HepG2 (cell line): Measurements from ENCODE around the gene SLC25A22. TPM values are rescaled to one million over a fixed set of nuclear protein-coding genes. Genes with fewer than 3 reads are reported as not detected.

Experiments used
- ARID4A ChIP-seq: sonication (generic); formaldehyde crosslinking; IDR thresholded peaks from 2 replicates; pipeline ENCODE4 v1.5.0; 2020; ENCODE audit warnings: mild to moderate bottlenecking, missing genetic modification reagents, borderline replicate concordance
- HNRNPLL ChIP-seq: fragments of 200-400 bp; formaldehyde crosslinking; IDR thresholded peaks from 2 replicates; pipeline ENCODE4 v1.6.1; 2017; ENCODE audit warnings: mild to moderate bottlenecking, low read depth, low read length; ENCODE audit not compliant: poor library complexity, severe bottlenecking
- ISX ChIP-seq: sonication (generic); formaldehyde crosslinking; conservative IDR thresholded peaks from 2 replicates; pipeline ENCODE4 v1.5.0; 2020; ENCODE audit warnings: missing genetic modification reagents
- NR1H2 ChIP-seq: sonication (generic); formaldehyde crosslinking; IDR thresholded peaks from 2 replicates; pipeline ENCODE4 v1.8.1; 2022; ENCODE audit warnings: low read depth, missing genetic modification reagents, borderline replicate concordance
- PHF8 ChIP-seq: sonication (generic); formaldehyde crosslinking; IDR thresholded peaks from 2 replicates; pipeline ENCODE4 v1.5.0; 2020; ENCODE audit warnings: missing genetic modification reagents
- PPARG ChIP-seq: conservative IDR thresholded peaks from 2 replicates; pipeline ENCODE4 v1.6.1; 2016; ENCODE audit warnings: missing biosample characterization, missing genetic modification reagents
- RARA ChIP-seq: IDR thresholded peaks from 2 replicates; pipeline ENCODE4 v1.6.1; 2016; ENCODE audit warnings: missing genetic modification reagents, missing compliant biosample characterization
- SIN3A ChIP-seq: IDR thresholded peaks from 2 replicates; pipeline ENCODE4 v1.6.1; 2011; ENCODE audit warnings: low read depth, mild to moderate bottlenecking, control low read depth, low read length, borderline replicate concordance
- SMAD9 ChIP-seq: sonication (generic); formaldehyde crosslinking; IDR thresholded peaks from 2 replicates; pipeline ENCODE4 v1.5.1; 2020; ENCODE audit warnings: mild to moderate bottlenecking, missing genetic modification reagents
- SNAI1 ChIP-seq: sonication (generic); formaldehyde crosslinking; IDR thresholded peaks from 2 replicates; pipeline ENCODE4 v1.5.0; 2020; ENCODE audit warnings: mild to moderate bottlenecking, missing genetic modification reagents, borderline replicate concordance
- TBX3 ChIP-seq: fragments of 450-650 bp; IDR thresholded peaks from 2 replicates; pipeline ENCODE4 v1.6.1; 2017; ENCODE audit warnings: antibody characterized with exemption, mild to moderate bottlenecking, inconsistent platforms, borderline replicate concordance
- ZBTB49 ChIP-seq: sonication (generic); formaldehyde crosslinking; IDR thresholded peaks from 2 replicates; pipeline ENCODE4 v1.4.0; 2020; ENCODE audit warnings: missing genetic modification reagents, borderline replicate concordance
- ZKSCAN5 ChIP-seq: sonication (generic); formaldehyde crosslinking; IDR thresholded peaks from 2 replicates; pipeline ENCODE4 v1.5.1; 2020; ENCODE audit warnings: mild to moderate bottlenecking, missing genetic modification reagents
- ZMYM2 ChIP-seq: sonication (generic); formaldehyde crosslinking; IDR thresholded peaks from 2 replicates; pipeline ENCODE4 v1.8.0; 2022; ENCODE audit warnings: mild to moderate bottlenecking, missing genetic modification reagents
- ZNF251 ChIP-seq: sonication (generic); formaldehyde crosslinking; IDR thresholded peaks from 2 replicates; pipeline ENCODE4 v1.9.0; 2021; ENCODE audit warnings: mild to moderate bottlenecking, missing genetic modification reagents
- ZNF281 ChIP-seq: sonication (generic); formaldehyde crosslinking; IDR thresholded peaks from 2 replicates; pipeline ENCODE4 v1.4.0; 2020; ENCODE audit warnings: missing genetic modification reagents, borderline replicate concordance
- ZNF337 ChIP-seq: sonication (generic); formaldehyde crosslinking; IDR thresholded peaks from 2 replicates; pipeline ENCODE4 v1.5.1; 2020; ENCODE audit warnings: missing genetic modification reagents, low read depth, mild to moderate bottlenecking, borderline replicate concordance
- ZNF501 ChIP-seq: sonication (generic); formaldehyde crosslinking; IDR thresholded peaks from 2 replicates; pipeline ENCODE4 v1.5.1; 2020; ENCODE audit warnings: mild to moderate bottlenecking, moderate library complexity, missing genetic modification reagents
- ZNF556 ChIP-seq: sonication (generic); formaldehyde crosslinking; IDR thresholded peaks from 2 replicates; pipeline ENCODE4 v1.4.0; 2020; ENCODE audit warnings: mild to moderate bottlenecking, missing genetic modification reagents, borderline replicate concordance
- polyA plus RNA-seq, 8 experiments: library from polyadenylated mRNA; depleted of rRNA in 3 of 8; stranded (reverse) in 7 of 8; unstranded in 1 of 8; fragments of >200 nt; fragmentation: Illumina TruSeq in 4 of 8; extraction: Trizol in 4 of 8; gene quantifications; 2 replicates each; pipeline versions ENCODE4 v1.2.1 to v1.2.3, GENCODE V29; 2011 to 2016; ENCODE audit warnings: low read depth in 4 of 8, missing spikeins in 1 of 8, mixed read lengths in 1 of 8; ENCODE audit not compliant: insufficient read depth in 1 of 8
- total RNA-seq, 5 experiments: library from RNA; depleted of rRNA; stranded (reverse); fragments of >200 nt; fragmentation: Illumina TruSeq; extraction: Trizol; gene quantifications; 2 replicates each; pipeline ENCODE4 v1.2.3, GENCODE V29; 2016; ENCODE audit warnings: low read depth in 1 of 5

Gene SLC25A22
- total and polyA plus RNA-seq, 2 of the 13 experiments (the other 11 are each of a cell fraction or from before 2014, with no cell fraction given): 12.4 to 19.2 TPM

GRCh38 chr11:809287-810039 lies 11.4 kb upstream of the SLC25A22 start, which contains the start of gene RPLP2 (continued):
- TF ChIP-seq ARID4A (peak; percentile 97), ZBTB49 (CRISPR knock-in tag) (no peak), SNAI1 (CRISPR knock-in tag) (peak; percentile 18; the same call in 1 of the 2 replicates), ZNF556 (CRISPR knock-in tag) (no peak; the same call in 1 of the 2 replicates), ZNF251 (no peak), ZMYM2 (CRISPR knock-in tag) (no peak; the same call in 1 of the 2 replicates), ZNF337 (CRISPR knock-in tag) (0 out of 2 replicates have a peak, but pooled peaks have one; percentile 26), ISX (CRISPR knock-in tag) (no peak), SIN3A (peak; percentile 68; the same call in 1 of the 2 replicates), NR1H2 (CRISPR knock-in tag) (no peak), HNRNPLL (peak; percentile 64), ZNF281 (CRISPR knock-in tag) (peak; percentile 70; the same call in 1 of the 2 replicates), PPARG (CRISPR knock-in tag) (no peak; the same call in none of the 2 replicates), PHF8 (CRISPR knock-in tag) (peak; percentile 100), TBX3 (peak; percentile 27), ZKSCAN5 (CRISPR knock-in tag) (no peak), RARA (CRISPR knock-in tag) (peak; percentile 18; the same call in 1 of the 2 replicates), SMAD9 (CRISPR knock-in tag) (no peak), ZNF501 (CRISPR knock-in tag) (peak; percentile 93)
